ENCODE measurements around the gene ARMC3. TPM values are rescaled to one million over a fixed set of nuclear protein-coding genes. Genes with fewer than 3 reads are reported as not detected.

The ARMC3 gene
- total RNA-seq, 2 donors from 2014 or later: not detected

Other genes starting within 250 kb of the ARMC3 start
- 10 to 100 TPM; 11.3 to 16.8 TPM for gene PIP4K2A, start 213.5 kb upstream of the ARMC3 start, total RNA-seq
- 10 to 100 TPM; 39.9 to 43.7 TPM for gene MSRB2, start 167.5 kb downstream of the ARMC3 start, total RNA-seq

Measured in left colon (tissue), 2 donors.